Large intestine (tissue), 3 donors: ENCODE results near the gene AFTPH. TPM values are rescaled to one million over a fixed set of nuclear protein-coding genes. Genes with fewer than 3 reads are reported as not detected.

Experiments used
- DNase-seq, 2 donors: peaks; one replicate each; pipeline versions ENCODE4 v3.0.0 to v3.0.0-alpha.2; 2013
- H3K27ac ChIP-seq: one replicate; pipeline ENCODE4 v1.5.1; 2013; ENCODE audit warnings: low read length
- H3K27me3 ChIP-seq: 2 replicates; pipeline ENCODE4 v1.6.1; 2013; ENCODE audit warnings: low read length; ENCODE audit not compliant: control insufficient read depth, insufficient read depth
- H3K36me3 ChIP-seq: 2 replicates; pipeline ENCODE4 v1.6.1; 2013; ENCODE audit warnings: low read length; ENCODE audit not compliant: control insufficient read depth, insufficient read depth
- H3K4me1 ChIP-seq: one replicate; pipeline ENCODE4 v1.6.1; 2013; ENCODE audit warnings: low read length; ENCODE audit not compliant: control insufficient read depth, insufficient read depth
- H3K4me3 ChIP-seq: one replicate; pipeline ENCODE4 v1.5.1; 2013; ENCODE audit warnings: low read length
- H3K9me3 ChIP-seq: one replicate; pipeline ENCODE4 v1.6.1; 2013; ENCODE audit warnings: mild to moderate bottlenecking, low read depth, low read length, moderate library complexity; ENCODE audit not compliant: control insufficient read depth
- WGBS: methylation state at CpG from one replicate; pipeline ENCODE4 v1.1.5; 2013; ENCODE audit warnings: low lambda C conversion rate; ENCODE audit not compliant: insufficient coverage; 5-methylcytosine and 5-hydroxymethylcytosine counted together
- polyA plus RNA-seq: library from polyadenylated mRNA; unstranded; fragments of 120-200 nt; gene quantifications from one replicate; pipeline ENCODE4 v1.2.1, GENCODE V29; 2013

The AFTPH gene
- polyA plus RNA-seq, 1 donor, result 39.9 TPM

- Histone ChIP-seq H3K36me3 (no peaks in the 10 kb centered on the region), H3K4me3 (no peak overlapping the region), H3K9me3 (no peaks in the 10 kb centered on the region), H3K4me1 (peaks cover 47% of the 10 kb centered on the region), H3K27me3 (no peaks in the 10 kb centered on the region), H3K27ac (peak overlapping the region; percentile 69)
- no CpG with 5 or more reads among the region's 12 CpGs for WGBS
- DNase-seq, result no peak
Observed at GRCh38 chr2:64601785-64602391, 77.8 kb downstream of the AFTPH start.

GRCh38 chr2:64602436-64602835, 78.3 kb downstream of the AFTPH start:
- Histone ChIP-seq H3K4me3 (no peak overlapping the region), H3K36me3 (no peaks in the 10 kb centered on the region), H3K9me3 (no peaks in the 10 kb centered on the region), H3K27ac (no peak overlapping the region), H3K4me1 (peaks cover 52% of the 10 kb centered on the region), H3K27me3 (no peaks in the 10 kb centered on the region)
- DNase-seq, result no peak
- WGBS, result no CpG with 5 or more reads among the region's 11 CpGs

DNA sequence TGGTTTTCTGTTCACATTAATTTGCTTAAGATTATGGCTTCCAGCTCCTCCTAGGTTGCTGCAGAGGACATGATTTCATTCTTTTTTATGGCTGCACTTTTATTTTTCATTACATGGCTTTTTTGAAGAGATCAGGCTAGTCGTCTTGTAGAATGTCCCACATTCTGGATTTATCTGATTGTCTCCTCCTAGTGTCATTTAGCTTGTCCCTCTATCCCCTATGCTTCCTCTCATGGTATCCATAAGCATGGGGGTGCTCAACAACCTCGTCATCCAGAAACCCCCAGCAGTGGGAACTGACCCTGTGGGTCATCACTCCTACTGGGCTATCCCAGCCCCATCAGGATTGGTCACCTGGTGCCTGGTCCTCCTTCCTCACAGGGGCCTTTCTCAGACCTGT, 80.0 kb downstream of the AFTPH start:
- Histone ChIP-seq H3K4me1 (peaks cover 64% of the 10 kb centered on the region), H3K27ac (no peak overlapping the region), H3K36me3 (no peaks in the 10 kb centered on the region), H3K9me3 (no peaks in the 10 kb centered on the region), H3K27me3 (no peaks in the 10 kb centered on the region), H3K4me3 (no peak overlapping the region)
- no peak for DNase-seq
- no CpG with 5 or more reads among the region's 2 CpGs for WGBS

DNA sequence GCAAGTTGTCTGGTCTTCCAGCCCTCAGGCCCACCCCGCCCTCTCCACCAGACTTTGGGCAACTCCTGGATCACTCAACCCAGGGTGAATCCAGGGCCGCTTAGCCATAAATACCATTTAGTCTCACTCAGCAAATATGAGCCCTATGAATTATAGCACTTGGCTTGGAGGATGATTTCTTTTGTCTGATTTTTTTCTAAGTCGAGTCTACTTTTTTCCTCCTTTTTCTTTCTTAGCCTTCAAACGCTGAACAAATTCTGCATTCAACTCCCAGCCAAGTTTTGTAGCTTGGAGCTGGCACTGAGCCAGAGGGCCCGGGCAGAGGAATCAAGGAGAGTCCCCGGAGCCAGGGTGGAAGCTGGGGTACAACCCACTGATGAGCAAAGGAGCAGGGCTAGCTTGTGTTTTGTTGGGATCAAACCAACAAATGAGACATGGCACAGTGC, 80.9 kb downstream of the AFTPH start:
- Histone ChIP-seq H3K36me3 (no peaks in the 10 kb centered on the region), H3K4me3 (no peak overlapping the region), H3K27ac (no peak overlapping the region), H3K27me3 (no peaks in the 10 kb centered on the region), H3K9me3 (no peaks in the 10 kb centered on the region), H3K4me1 (peaks cover 63% of the 10 kb centered on the region)
- DNase-seq, result peak in 1 of 2 donors; percentile 65
- WGBS, result 75% methylated on average over 1 of the region's 6 CpGs

GRCh38 chr2:64605991-64606478, 81.9 kb downstream of the AFTPH start:
- WGBS, result no CpG with 5 or more reads among the region's 5 CpGs
- Histone ChIP-seq H3K4me1 (peaks cover 55% of the 10 kb centered on the region), H3K27me3 (no peaks in the 10 kb centered on the region)

GRCh38 chr2:64606479-64607363, 82.6 kb downstream of the AFTPH start:
- Histone ChIP-seq H3K27me3 (no peaks in the 10 kb centered on the region), H3K36me3 (no peaks in the 10 kb centered on the region), H3K4me3 (no peak overlapping the region), H3K9me3 (no peaks in the 10 kb centered on the region), H3K27ac (peak overlapping the region; percentile 68), H3K4me1 (peaks cover 49% of the 10 kb centered on the region)
- WGBS, result no CpG with 5 or more reads among the region's 21 CpGs
- DNase-seq, result peak; percentile 91 to 95

More at GRCh38 chr2:64605991-64606478, 81.9 kb downstream of the AFTPH start:
- no peak for DNase-seq
- Histone ChIP-seq H3K9me3 (no peaks in the 10 kb centered on the region), H3K4me3 (no peak overlapping the region), H3K27ac (peak overlapping the region; percentile 68), H3K36me3 (no peaks in the 10 kb centered on the region)

- 20% methylated on average over 3 of the region's 18 CpGs for WGBS
- Histone ChIP-seq H3K9me3 (no peaks in the 10 kb centered on the region), H3K4me1 (peaks cover 43% of the 10 kb centered on the region), H3K4me3 (no peak overlapping the region), H3K36me3 (no peaks in the 10 kb centered on the region), H3K27me3 (no peaks in the 10 kb centered on the region), H3K27ac (peak overlapping the region; percentile 12)
- DNase-seq, result peak; percentile 62 to 88
Observed at GRCh38 chr2:64607381-64608304, 83.5 kb downstream of the AFTPH start.

GRCh38 chr2:64608867-64609226, 84.7 kb downstream of the AFTPH start:
- Histone ChIP-seq H3K27ac (no peak overlapping the region), H3K4me3 (peak overlapping the region; percentile 16), H3K9me3 (no peaks in the 10 kb centered on the region), H3K4me1 (peaks cover 43% of the 10 kb centered on the region), H3K27me3 (no peaks in the 10 kb centered on the region), H3K36me3 (no peaks in the 10 kb centered on the region)
- DNase-seq, result no peak
- WGBS, result no CpG with 5 or more reads among the region's 20 CpGs

DNA sequence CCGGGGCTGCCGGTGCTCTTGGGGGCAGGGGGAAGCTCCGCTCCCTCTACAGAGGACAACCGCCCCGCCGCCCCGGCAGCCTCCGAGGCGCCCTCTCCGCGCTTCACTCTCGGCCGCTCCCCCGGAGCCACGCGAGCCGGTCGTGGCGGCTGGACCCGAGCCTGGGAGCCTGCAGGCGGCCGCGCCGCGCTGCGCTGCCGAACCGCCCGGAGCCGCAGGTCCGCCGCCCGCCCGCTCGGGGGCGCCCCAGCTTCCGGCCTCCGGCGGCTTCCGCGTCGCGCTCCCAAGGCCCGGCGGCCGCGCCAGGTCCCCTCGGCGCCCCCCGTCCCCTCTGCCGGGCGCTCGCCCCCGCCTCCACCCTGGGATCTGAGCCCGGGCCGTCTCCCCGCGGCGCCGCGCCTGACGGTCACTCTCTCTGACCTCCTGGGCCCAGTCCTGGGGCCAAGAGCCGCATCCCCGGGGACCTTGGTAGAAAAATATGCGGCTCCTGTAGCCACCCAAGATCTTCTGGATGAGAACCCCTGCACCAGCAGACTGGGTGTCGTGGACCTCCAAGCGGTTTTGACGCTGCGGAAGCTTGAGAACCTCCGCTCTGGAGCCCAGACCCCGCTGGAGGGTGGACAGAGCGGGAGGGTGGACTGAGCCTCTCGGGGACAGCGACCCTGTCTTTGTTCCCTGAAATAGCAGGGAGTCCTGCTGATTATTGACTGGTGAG, 85.3 kb downstream of the AFTPH start:
- Histone ChIP-seq H3K4me1 (peaks cover 43% of the 10 kb centered on the region), H3K9me3 (no peaks in the 10 kb centered on the region), H3K27me3 (no peaks in the 10 kb centered on the region), H3K4me3 (peak overlapping the region; percentile 70), H3K27ac (peak overlapping the region; percentile 58), H3K36me3 (no peaks in the 10 kb centered on the region)
- 60% methylated on average over 1 of the region's 74 CpGs for WGBS
- peak in 1 of 2 donors; percentile 73 for DNase-seq
